H1 (cell line): ENCODE data around the gene NBPF1. TPM values are rescaled to one million over a fixed set of nuclear protein-coding genes. Genes with fewer than 3 reads are reported as not detected.
"Not testable (repeated sequence)": the region's sequence is repeated elsewhere in the genome, so short reads cannot be mapped to it uniquely, and the experiment has no call there.

Experiments
- CTCF ChIA-PET: fragments of 300-600 bp; sonication (Branson Sonifier 250); formaldehyde crosslinking; loops from one replicate; lab custom pipeline; 2021; ENCODE audit not compliant: partially characterized antibody; lab: Charles Lee
- POLR2A ChIA-PET: fragments of 300-600 bp; sonication (Branson Sonifier 250); formaldehyde crosslinking; loops from one replicate; lab custom pipeline; 2021; ENCODE audit warnings: inconsistent platforms; ENCODE audit not compliant: partially characterized antibody; lab: Charles Lee
- DNase-seq, 2 experiments: peaks; one replicate each; pipeline versions ENCODE4 v3.0.0 to v3.0.0-alpha.2; 2010 to 2022; ENCODE audit warnings: low spot score in 2 of 2, low read depth in 1 of 2, mixed read lengths in 1 of 2
- FAIRE-seq: peaks from 2 replicates; lab custom pipeline; 2011; peaks lifted over from hg19 to GRCh38; lab: Jason Lieb, UNC
- H2AFZ ChIP-seq: 2 replicates; pipeline ENCODE4 v1.8.1; 2012; ENCODE audit warnings: low read length, inconsistent platforms
- H2AK5ac ChIP-seq: 2 replicates; pipeline ENCODE4 v1.6.1; 2013; ENCODE audit warnings: low read depth, low read length
- H2BK120ac ChIP-seq: replicated peaks from 2 replicates; pipeline ENCODE3; 2013; ENCODE audit warnings: low read depth, low read length, inconsistent platforms
- H2BK12ac ChIP-seq: 2 replicates; pipeline ENCODE4 v1.6.1; 2013; ENCODE audit warnings: low read depth, low read length
- H2BK15ac ChIP-seq: 2 replicates; pipeline ENCODE4 v1.6.1; 2013; ENCODE audit warnings: low read length
- H2BK20ac ChIP-seq: 2 replicates; pipeline ENCODE4 v1.6.1; 2013; ENCODE audit warnings: low read length
- H2BK5ac ChIP-seq: 2 replicates; pipeline ENCODE4 v1.6.1; 2013; ENCODE audit warnings: low read depth, low read length
- H3K14ac ChIP-seq: 2 replicates; pipeline ENCODE4 v1.6.1; 2013; ENCODE audit warnings: inconsistent platforms; ENCODE audit not compliant: insufficient read length
- H3K18ac ChIP-seq: 2 replicates; pipeline ENCODE4 v1.6.1; 2013; ENCODE audit warnings: low read length; ENCODE audit errors: extremely low read depth
- H3K23ac ChIP-seq: 2 replicates; pipeline ENCODE4 v1.6.1; 2013; ENCODE audit warnings: inconsistent platforms; ENCODE audit not compliant: insufficient read length
- H3K23me2 ChIP-seq: 2 replicates; pipeline ENCODE4 v1.6.1; 2013; ENCODE audit warnings: low read depth, low read length
- H3K27ac ChIP-seq: 2 replicates; pipeline ENCODE4 v1.6.1; 2011; ENCODE audit warnings: low read depth, low read length, inconsistent platforms
- H3K27me3 ChIP-seq, 4 experiments: replicated peaks in 1 of 4; 1 replicate in 1 of 4; 2 replicates in 3 of 4; pipeline versions ENCODE4 v1.6.1 to v1.8.1; 2011 to 2013; ENCODE audit warnings: low read length in 3 of 4, mild to moderate bottlenecking in 3 of 4, inconsistent platforms in 2 of 4, mixed read lengths in 2 of 4, moderate library complexity in 1 of 4; ENCODE audit not compliant: control insufficient read depth in 3 of 4, insufficient read depth in 3 of 4; ENCODE audit errors: extremely low read depth in 1 of 4
- H3K36me3 ChIP-seq, 4 experiments: 2 replicates each; pipeline versions ENCODE4 v1.6.1 to v1.8.1; 2011 to 2013; ENCODE audit warnings: mild to moderate bottlenecking in 4 of 4, low read length in 3 of 4, moderate library complexity in 2 of 4, control low read depth in 1 of 4, inconsistent platforms in 1 of 4; ENCODE audit not compliant: insufficient read depth in 4 of 4, control insufficient read depth in 2 of 4
- H3K4ac ChIP-seq: replicated peaks from 2 replicates; pipeline ENCODE3; 2013; ENCODE audit warnings: low read length, low read depth, mixed read lengths, inconsistent platforms; ENCODE audit not compliant: insufficient read length
- H3K4me1 ChIP-seq, 4 experiments: replicated peaks in 1 of 4; 1 replicate in 1 of 4; 2 replicates in 3 of 4; pipeline versions ENCODE4 v1.6.1 to v1.8.1; 2011 to 2013; ENCODE audit warnings: low read length in 3 of 4, inconsistent platforms in 2 of 4, mixed read lengths in 1 of 4; ENCODE audit not compliant: insufficient read depth in 4 of 4, control insufficient read depth in 3 of 4
- H3K4me2 ChIP-seq, 2 experiments: 2 replicates each; pipeline versions ENCODE4 v1.6.1 to v1.8.1; 2011 to 2013; ENCODE audit warnings: low read depth in 2 of 2, low read length in 2 of 2, control low read depth in 1 of 2, inconsistent platforms in 1 of 2, mild to moderate bottlenecking in 1 of 2; ENCODE audit not compliant: insufficient read depth in 1 of 2
- H3K4me3 ChIP-seq, 4 experiments: fragments of 200-600, 300-600 bp in 1 of 4; sonication (generic), shearing (Covaris generic), sonication (Bioruptor Twin) in 1 of 4; 2 replicates each; pipeline versions ENCODE4 v1.5.1 to v1.8.1; 2011 to 2016; ENCODE audit warnings: low read length in 4 of 4, low read depth in 3 of 4, control low read depth in 2 of 4, inconsistent platforms in 2 of 4, mild to moderate bottlenecking in 2 of 4, mixed read lengths in 1 of 4, moderate library complexity in 1 of 4; ENCODE audit not compliant: insufficient read depth in 2 of 4; ENCODE audit errors: extremely low read depth in 1 of 4
- H3K56ac ChIP-seq: replicated peaks from 2 replicates; pipeline ENCODE3; 2013; ENCODE audit warnings: low read depth, mild to moderate bottlenecking, mixed read lengths, low read length, inconsistent platforms; ENCODE audit not compliant: insufficient read length
- H3K79me1 ChIP-seq: 2 replicates; pipeline ENCODE4 v1.6.1; 2013; ENCODE audit warnings: low read depth, low read length, control low read depth
- H3K79me2 ChIP-seq, 2 experiments: 2 replicates each; pipeline versions ENCODE4 v1.6.1 to v1.8.1; 2012 to 2013; ENCODE audit warnings: low read length in 2 of 2, mild to moderate bottlenecking in 2 of 2, inconsistent platforms in 1 of 2; ENCODE audit not compliant: insufficient read depth in 2 of 2, control insufficient read depth in 1 of 2
- H3K9ac ChIP-seq, 4 experiments: replicated peaks in 1 of 4; 1 replicate in 1 of 4; 2 replicates in 3 of 4; pipeline versions ENCODE4 v1.6.1 to v1.8.1; 2011 to 2013; ENCODE audit warnings: low read depth in 3 of 4, low read length in 3 of 4, control low read depth in 2 of 4, mild to moderate bottlenecking in 2 of 4, moderate library complexity in 2 of 4, inconsistent platforms in 1 of 4; ENCODE audit errors: extremely low read depth in 1 of 4
- H3K9me3 ChIP-seq, 2 experiments: 2 replicates each; pipeline versions ENCODE4 v1.6.1 to v1.8.1; 2012 to 2013; ENCODE audit warnings: mild to moderate bottlenecking in 2 of 2, moderate library complexity in 2 of 2, control low read depth in 1 of 2, inconsistent platforms in 1 of 2, low read depth in 1 of 2, low read length in 1 of 2, mixed read lengths in 1 of 2; ENCODE audit not compliant: insufficient read depth in 2 of 2
- H4K20me1 ChIP-seq, 2 experiments: replicated peaks in 1 of 2; 2 replicates each; pipeline versions ENCODE3 to v1.8.1; 2011 to 2013; ENCODE audit warnings: inconsistent platforms in 2 of 2, low read length in 2 of 2, mild to moderate bottlenecking in 1 of 2; ENCODE audit not compliant: insufficient read depth in 2 of 2, control insufficient read depth in 1 of 2
- H4K5ac ChIP-seq: 2 replicates; pipeline ENCODE4 v1.6.1; 2013; ENCODE audit warnings: low read length, low read depth, mixed read lengths, inconsistent platforms; ENCODE audit not compliant: insufficient read length
- H4K8ac ChIP-seq: 2 replicates; pipeline ENCODE4 v1.8.0; 2013; ENCODE audit warnings: mild to moderate bottlenecking, moderate library complexity, low read length, inconsistent platforms; ENCODE audit not compliant: insufficient read depth; ENCODE audit errors: extremely low read depth
- H4K91ac ChIP-seq: replicated peaks from 2 replicates; pipeline ENCODE3; 2013; ENCODE audit warnings: low read length, mixed read lengths, inconsistent platforms; ENCODE audit not compliant: insufficient read length
- WGBS, 2 experiments: shearing (Covaris generic) in 1 of 2; methylation state at CpG; one replicate each; pipeline versions ENCODE4 v1.1.6 to v1.1.7; 2013 to 2015; ENCODE audit warnings: low lambda C conversion rate in 2 of 2, mixed read lengths in 2 of 2, inconsistent platforms in 1 of 2, low coverage in 1 of 2, missing lambda C conversion rate in 1 of 2; ENCODE audit not compliant: insufficient replicate concordance in 2 of 2, insufficient coverage in 1 of 2, insufficient read length in 1 of 2; ENCODE audit errors: extremely low coverage in 1 of 2, missing lambda C conversion rate in 1 of 2; 5-methylcytosine and 5-hydroxymethylcytosine counted together
- polyA plus RNA-seq, 7 experiments: library from polyadenylated mRNA; depleted of rRNA in 3 of 7; stranded (reverse) in 5 of 7; unstranded in 2 of 7; fragments of >200 nt in 5 of 7; fragments of 200-250 nt in 2 of 7; gene quantifications; 1 replicate in 5 of 7; 2 replicates in 1 of 7; 4 replicates in 1 of 7; pipeline versions ENCODE4 v1.2.1 to v1.2.3, GENCODE V29; 2011 to 2013; ENCODE audit warnings: missing spikeins in 2 of 7, mixed read lengths in 2 of 7
- total RNA-seq: library from RNA; stranded (reverse); fragmentation: NEBNext Ultra II Directional; extraction: Animal tissue kit (Norgen Biotek cat#: 25700); gene quantifications from 2 replicates; pipeline ENCODE4 v1.2.1, GENCODE V29; 2021

Gene NBPF1
- total and polyA plus RNA-seq, 2 of the 8 experiments (the other 6 are each of a cell fraction or from before 2014, with no cell fraction given) = 9.6 to 19.3 TPM

DNA sequence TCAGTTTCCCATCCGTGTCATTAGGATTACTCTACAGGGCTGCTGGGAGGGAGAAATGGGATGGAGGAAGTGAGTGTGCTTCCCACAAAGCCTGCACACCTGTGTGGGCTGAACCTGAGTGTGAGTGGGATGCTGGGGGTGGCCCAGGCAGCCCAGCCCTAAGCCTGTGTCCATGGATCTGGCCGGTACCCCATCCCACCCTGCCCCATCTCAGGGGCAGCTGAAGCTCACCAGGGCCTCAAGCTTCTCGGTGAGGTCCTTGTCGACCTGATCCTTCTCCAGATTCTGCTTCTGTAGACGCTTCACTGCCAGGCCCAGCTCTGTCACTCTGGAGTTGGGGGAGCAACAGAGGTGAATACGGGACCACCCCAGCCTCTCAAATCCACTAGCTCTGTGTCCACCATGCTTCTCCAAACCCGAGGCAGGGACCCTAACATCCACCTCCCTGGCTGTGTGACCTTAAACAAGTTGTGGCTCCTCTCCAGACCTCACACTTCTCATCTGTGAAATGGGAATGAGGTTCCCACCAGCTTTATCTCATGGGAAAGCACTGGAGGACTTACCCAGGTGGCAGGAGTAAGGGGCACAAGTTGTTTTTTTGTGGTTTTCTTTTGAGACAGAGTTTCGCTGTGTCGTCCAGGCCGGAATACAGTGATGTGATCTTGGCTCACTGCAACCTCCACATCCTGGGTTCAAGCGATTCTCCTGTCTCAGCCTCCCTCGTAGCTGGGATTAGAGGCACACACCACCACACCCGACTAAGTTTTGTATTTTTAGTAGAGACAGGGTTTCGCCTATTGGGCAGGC, 18.9 kb upstream of the NBPF1 start:
- H2AK5ac ChIP-seq, H3K18ac ChIP-seq, H4K5ac ChIP-seq, H2BK20ac ChIP-seq, H3K4ac ChIP-seq, H3K23ac ChIP-seq, H2BK120ac ChIP-seq, H2AFZ ChIP-seq, H3K9ac ChIP-seq, H2BK5ac ChIP-seq, H3K27me3 ChIP-seq, H3K4me2 ChIP-seq, H2BK15ac ChIP-seq, H3K9me3 ChIP-seq, H3K56ac ChIP-seq, H3K79me2 ChIP-seq, H3K27ac ChIP-seq, H3K79me1 ChIP-seq, H3K23me2 ChIP-seq, H4K91ac ChIP-seq, H3K14ac ChIP-seq, H3K4me1 ChIP-seq, FAIRE-seq, H3K4me3 ChIP-seq, H2BK12ac ChIP-seq: not testable (repeated sequence)
- DNase-seq = peak in 1 of 2 experiments; percentile 52
- WGBS, 2 experiments = 92% methylated on average over 14 of the region's 14 CpGs; no CpG with 5 or more reads in 1 of the 2 experiments
- CTCF ChIA-PET = interaction anchor here (0.8 to 13.8 kb wide), 8 partner anchors 9 to 319 kb away, joined by 3 to 239 read pairs (median 4); no protein-coding TSS in a partner anchor
- Histone ChIP-seq H4K20me1 (peaks cover 7 to 13% of the 10 kb centered on the region in 2 experiments), H3K36me3 (peaks cover 0 to 13% (median 7%) of the 10 kb centered on the region in 4 experiments; a peak in 5 of 8 replicates), H4K8ac (peak overlapping the region; percentile 52; the same call in 1 of the 2 replicates)
- POLR2A ChIA-PET = interaction anchor here (1.2 to 2.0 kb wide), 4 partner anchors 9 to 119 kb away, joined by 3 to 6 read pairs (median 4); no protein-coding TSS in a partner anchor
